Measurements from ENCODE around the gene HSDL2. TPM values are rescaled to one million over a fixed set of nuclear protein-coding genes. Genes with fewer than 3 reads are reported as not detected.

Gene HSDL2
- total and polyA plus RNA-seq, 10 of the 15 experiments (the other 5 are each of a cell fraction or from before 2014, with no cell fraction given), result 20.9 to 46.1 (median 27.0) TPM

DNA sequence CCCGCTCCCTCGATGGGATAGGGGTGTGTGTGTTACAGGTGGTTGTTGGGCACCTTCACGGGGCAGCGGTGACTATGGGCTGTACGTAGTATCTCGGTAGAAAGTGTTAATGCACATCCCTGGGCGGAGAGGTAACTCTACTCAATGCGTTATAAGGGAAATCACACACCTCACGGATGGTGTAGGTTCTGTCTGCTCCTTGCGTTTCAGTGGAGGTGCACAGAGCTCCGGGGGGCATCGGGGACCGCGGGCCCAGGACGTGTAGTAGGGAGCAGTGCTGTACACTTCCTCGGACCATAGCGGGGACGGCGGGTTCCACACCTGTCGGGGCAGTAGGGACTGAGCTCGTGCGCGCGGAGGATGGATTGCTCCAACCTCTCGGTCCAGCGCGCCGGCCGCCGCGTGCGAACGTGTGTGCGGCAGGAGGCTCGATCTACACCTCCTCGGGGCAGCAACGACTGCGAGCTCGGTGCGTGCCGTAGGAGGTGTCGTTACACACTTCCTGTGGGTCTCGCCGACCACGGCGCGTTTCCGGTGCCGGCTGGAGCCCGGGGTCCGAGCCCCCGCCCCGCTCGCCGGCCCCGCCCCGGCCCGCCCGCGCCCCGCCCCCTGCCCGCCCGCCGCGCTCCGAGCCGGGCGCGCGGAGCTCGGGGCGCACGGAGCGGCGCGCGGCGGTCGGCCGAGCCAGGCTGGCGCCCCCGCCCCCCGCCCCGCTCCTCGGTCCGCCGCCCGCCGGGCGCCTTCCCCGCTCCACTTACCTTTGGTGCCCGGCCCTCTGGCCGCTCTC is 106.5 kb downstream of the HSDL2 start, which contains the start of gene KIAA1958 (continued):
- TF ChIP-seq, protein P1, sequence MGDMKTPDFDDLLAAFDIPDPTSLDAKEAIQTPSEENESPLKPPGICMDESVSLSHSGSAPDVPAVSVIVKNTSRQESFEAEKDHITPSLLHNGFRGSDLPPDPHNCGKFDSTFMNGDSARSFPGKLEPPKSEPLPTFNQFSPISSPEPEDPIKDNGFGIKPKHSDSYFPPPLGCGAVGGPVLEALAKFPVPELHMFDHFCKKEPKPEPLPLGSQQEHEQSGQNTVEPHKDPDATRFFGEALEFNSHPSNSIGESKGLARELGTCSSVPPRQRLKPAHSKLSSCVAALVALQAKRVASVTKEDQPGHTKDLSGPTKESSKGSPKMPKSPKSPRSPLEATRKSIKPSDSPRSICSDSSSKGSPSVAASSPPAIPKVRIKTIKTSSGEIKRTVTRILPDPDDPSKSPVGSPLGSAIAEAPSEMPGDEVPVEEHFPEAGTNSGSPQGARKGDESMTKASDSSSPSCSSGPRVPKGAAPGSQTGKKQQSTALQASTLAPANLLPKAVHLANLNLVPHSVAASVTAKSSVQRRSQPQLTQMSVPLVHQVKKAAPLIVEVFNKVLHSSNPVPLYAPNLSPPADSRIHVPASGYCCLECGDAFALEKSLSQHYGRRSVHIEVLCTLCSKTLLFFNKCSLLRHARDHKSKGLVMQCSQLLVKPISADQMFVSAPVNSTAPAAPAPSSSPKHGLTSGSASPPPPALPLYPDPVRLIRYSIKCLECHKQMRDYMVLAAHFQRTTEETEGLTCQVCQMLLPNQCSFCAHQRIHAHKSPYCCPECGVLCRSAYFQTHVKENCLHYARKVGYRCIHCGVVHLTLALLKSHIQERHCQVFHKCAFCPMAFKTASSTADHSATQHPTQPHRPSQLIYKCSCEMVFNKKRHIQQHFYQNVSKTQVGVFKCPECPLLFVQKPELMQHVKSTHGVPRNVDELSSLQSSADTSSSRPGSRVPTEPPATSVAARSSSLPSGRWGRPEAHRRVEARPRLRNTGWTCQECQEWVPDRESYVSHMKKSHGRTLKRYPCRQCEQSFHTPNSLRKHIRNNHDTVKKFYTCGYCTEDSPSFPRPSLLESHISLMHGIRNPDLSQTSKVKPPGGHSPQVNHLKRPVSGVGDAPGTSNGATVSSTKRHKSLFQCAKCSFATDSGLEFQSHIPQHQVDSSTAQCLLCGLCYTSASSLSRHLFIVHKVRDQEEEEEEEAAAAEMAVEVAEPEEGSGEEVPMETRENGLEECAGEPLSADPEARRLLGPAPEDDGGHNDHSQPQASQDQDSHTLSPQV (IDR thresholded peaks at IDR 0.05), result no peak
- no peak for TF ChIP-seq CHD1 (IDR thresholded peaks at IDR 0.05; ENCODE audit: low read depth, low read length)
- TF ChIP-seq STAT1 (conservative IDR thresholded peaks at IDR 0.05), result no peak
- no peak for TF ChIP-seq NFYB (IDR thresholded peaks at IDR 0.05; ENCODE audit: insufficient read depth, low read depth, low read length)
- TF ChIP-seq, protein P2, sequence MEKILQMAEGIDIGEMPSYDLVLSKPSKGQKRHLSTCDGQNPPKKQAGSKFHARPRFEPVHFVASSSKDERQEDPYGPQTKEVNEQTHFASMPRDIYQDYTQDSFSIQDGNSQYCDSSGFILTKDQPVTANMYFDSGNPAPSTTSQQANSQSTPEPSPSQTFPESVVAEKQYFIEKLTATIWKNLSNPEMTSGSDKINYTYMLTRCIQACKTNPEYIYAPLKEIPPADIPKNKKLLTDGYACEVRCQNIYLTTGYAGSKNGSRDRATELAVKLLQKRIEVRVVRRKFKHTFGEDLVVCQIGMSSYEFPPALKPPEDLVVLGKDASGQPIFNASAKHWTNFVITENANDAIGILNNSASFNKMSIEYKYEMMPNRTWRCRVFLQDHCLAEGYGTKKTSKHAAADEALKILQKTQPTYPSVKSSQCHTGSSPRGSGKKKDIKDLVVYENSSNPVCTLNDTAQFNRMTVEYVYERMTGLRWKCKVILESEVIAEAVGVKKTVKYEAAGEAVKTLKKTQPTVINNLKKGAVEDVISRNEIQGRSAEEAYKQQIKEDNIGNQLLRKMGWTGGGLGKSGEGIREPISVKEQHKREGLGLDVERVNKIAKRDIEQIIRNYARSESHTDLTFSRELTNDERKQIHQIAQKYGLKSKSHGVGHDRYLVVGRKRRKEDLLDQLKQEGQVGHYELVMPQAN (conservative IDR thresholded peaks at IDR 0.05), result peak; percentile 46
- peak; percentile 84 to 94; a peak in 3 of 4 replicates for TF ChIP-seq BHLHE40 (IDR thresholded peaks at IDR 0.05; ENCODE audit: borderline replicate concordance in 1 of 2, low read depth in 2 of 2, low read length in 1 of 2)
- TF ChIP-seq CEBPB (IDR thresholded peaks at IDR 0.05; ENCODE audit: borderline replicate concordance in 1 of 2, low read depth in 2 of 2, low read length in 2 of 2), result no peak
- 0 out of 2 replicates have a peak, but pooled peaks have one; percentile 22 for TF ChIP-seq MYB (IDR thresholded peaks at IDR 0.05; ENCODE audit: borderline replicate concordance, low read depth, low read length)
- 0 out of 2 replicates have a peak, but pooled peaks have one; percentile 34 for TF ChIP-seq PAX5 (IDR thresholded peaks at IDR 0.05; ENCODE audit: borderline replicate concordance, low read depth, low read length)
- no peak for TF ChIP-seq NFXL1 (IDR thresholded peaks at IDR 0.05; ENCODE audit: borderline replicate concordance)
- TF ChIP-seq, protein P3, sequence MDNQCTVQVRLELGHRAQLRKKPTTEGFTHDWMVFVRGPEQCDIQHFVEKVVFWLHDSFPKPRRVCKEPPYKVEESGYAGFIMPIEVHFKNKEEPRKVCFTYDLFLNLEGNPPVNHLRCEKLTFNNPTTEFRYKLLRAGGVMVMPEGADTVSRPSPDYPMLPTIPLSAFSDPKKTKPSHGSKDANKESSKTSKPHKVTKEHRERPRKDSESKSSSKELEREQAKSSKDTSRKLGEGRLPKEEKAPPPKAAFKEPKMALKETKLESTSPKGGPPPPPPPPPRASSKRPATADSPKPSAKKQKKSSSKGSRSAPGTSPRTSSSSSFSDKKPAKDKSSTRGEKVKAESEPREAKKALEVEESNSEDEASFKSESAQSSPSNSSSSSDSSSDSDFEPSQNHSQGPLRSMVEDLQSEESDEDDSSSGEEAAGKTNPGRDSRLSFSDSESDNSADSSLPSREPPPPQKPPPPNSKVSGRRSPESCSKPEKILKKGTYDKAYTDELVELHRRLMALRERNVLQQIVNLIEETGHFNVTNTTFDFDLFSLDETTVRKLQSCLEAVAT (IDR thresholded peaks at IDR 0.05), result peak; percentile 67; the same call in 1 of the 2 replicates
- TF ChIP-seq, protein P4, sequence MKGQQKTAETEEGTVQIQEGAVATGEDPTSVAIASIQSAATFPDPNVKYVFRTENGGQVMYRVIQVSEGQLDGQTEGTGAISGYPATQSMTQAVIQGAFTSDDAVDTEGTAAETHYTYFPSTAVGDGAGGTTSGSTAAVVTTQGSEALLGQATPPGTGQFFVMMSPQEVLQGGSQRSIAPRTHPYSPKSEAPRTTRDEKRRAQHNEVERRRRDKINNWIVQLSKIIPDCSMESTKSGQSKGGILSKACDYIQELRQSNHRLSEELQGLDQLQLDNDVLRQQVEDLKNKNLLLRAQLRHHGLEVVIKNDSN (IDR thresholded peaks at IDR 0.05; ENCODE audit: borderline replicate concordance, extremely low read length, insufficient read depth, low read depth, low read length), result no peak
- TF ChIP-seq, protein P5, sequence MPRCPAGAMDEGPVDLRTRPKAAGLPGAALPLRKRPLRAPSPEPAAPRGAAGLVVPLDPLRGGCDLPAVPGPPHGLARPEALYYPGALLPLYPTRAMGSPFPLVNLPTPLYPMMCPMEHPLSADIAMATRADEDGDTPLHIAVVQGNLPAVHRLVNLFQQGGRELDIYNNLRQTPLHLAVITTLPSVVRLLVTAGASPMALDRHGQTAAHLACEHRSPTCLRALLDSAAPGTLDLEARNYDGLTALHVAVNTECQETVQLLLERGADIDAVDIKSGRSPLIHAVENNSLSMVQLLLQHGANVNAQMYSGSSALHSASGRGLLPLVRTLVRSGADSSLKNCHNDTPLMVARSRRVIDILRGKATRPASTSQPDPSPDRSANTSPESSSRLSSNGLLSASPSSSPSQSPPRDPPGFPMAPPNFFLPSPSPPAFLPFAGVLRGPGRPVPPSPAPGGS (IDR thresholded peaks at IDR 0.05; ENCODE audit: borderline replicate concordance, insufficient read depth, low read depth, low read length, poor library complexity, severe bottlenecking), result no peak
- no peak for TF ChIP-seq MEF2A (IDR thresholded peaks at IDR 0.05; ENCODE audit: insufficient read depth, low read depth, low read length)
- TF ChIP-seq BMI1 (IDR thresholded peaks at IDR 0.05; ENCODE audit: borderline replicate concordance), result no peak
- no peak for TF ChIP-seq WRNIP1 (IDR thresholded peaks at IDR 0.05; ENCODE audit: borderline replicate concordance, low read depth, low read length)
- TF ChIP-seq ZNF274 (IDR thresholded peaks at IDR 0.05; ENCODE audit: insufficient read depth, insufficient read length), result no peak
- TF ChIP-seq SMARCA5 (IDR thresholded peaks at IDR 0.05), result peak; percentile 17; the same call in 1 of the 2 replicates
